Neuron (in vitro differentiated cells): ENCODE measurements around the gene GALM.

Source experiments
- H2AFZ ChIP-seq: one replicate; pipeline ENCODE4 v1.6.1; 2013; ENCODE audit warnings: low read depth, mild to moderate bottlenecking, inconsistent platforms, low read length, moderate library complexity
- H3K27me3 ChIP-seq: one replicate; pipeline ENCODE4 v1.6.1; 2013; ENCODE audit warnings: low read length; ENCODE audit not compliant: insufficient read depth
- H3K36me3 ChIP-seq: one replicate; pipeline ENCODE4 v1.6.1; 2013; ENCODE audit warnings: low read length; ENCODE audit not compliant: insufficient read depth
- H3K4me1 ChIP-seq: one replicate; pipeline ENCODE4 v1.6.1; 2013; ENCODE audit warnings: low read length; ENCODE audit not compliant: insufficient read depth
- H3K4me3 ChIP-seq: 2 replicates; pipeline ENCODE4 v1.5.1; 2013; ENCODE audit warnings: mild to moderate bottlenecking, low read length, moderate library complexity
- H3K9me3 ChIP-seq: one replicate; pipeline ENCODE4 v1.6.1; 2013; ENCODE audit warnings: low read length

Gene GALM

DNA sequence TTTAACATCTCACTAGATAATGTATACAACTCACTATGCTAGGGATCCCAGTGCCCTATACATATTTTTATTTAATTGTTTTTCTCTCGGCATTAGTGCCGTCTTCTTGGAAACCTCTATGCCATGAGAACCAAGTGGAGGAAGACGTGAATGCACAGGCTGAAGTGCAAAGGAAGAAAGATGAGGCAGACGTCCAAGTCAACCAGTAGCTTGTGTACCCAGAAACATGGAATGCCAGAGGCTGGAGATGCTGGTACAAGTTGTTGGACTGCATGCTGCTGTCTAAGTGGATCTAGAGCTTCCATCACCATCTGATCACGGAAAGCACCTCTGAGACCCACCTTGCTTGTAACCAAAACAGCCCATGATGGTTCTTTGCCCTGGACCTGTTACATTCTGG is 99.6 kb downstream of the GALM start:
- no peaks in the 10 kb centered on the region for H3K36me3 ChIP-seq
- H3K4me1 ChIP-seq: no peaks in the 10 kb centered on the region
- no peak overlapping the region for H3K4me3 ChIP-seq
- H2AFZ ChIP-seq: no peak overlapping the region
- no peaks in the 10 kb centered on the region for H3K27me3 ChIP-seq
- H3K9me3 ChIP-seq: no peaks in the 10 kb centered on the region

DNA sequence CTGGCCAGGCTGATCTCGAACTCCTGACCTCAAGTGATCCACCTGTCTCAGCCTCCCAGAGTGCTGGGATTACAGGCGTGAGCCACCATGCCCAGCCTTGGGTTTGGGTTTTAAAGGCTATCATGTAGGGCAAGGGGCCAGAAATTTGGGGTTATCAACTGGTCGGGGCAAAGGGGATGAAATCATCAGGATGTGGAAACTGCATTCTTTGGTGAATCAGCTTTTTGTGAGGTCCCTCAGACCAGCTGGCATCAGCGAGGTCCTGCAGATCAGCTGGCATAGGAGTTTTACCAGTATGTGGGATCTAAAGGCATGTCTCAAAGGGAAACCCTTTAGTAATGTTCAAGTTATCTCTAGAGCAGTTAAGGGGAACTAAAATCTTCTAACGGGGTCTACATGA is 105.7 kb downstream of the GALM start:
- Histone ChIP-seq H3K27me3 (no peaks in the 10 kb centered on the region), H2AFZ (no peak overlapping the region), H3K9me3 (no peaks in the 10 kb centered on the region), H3K4me3 (no peak overlapping the region), H3K36me3 (no peaks in the 10 kb centered on the region), H3K4me1 (no peaks in the 10 kb centered on the region)

DNA sequence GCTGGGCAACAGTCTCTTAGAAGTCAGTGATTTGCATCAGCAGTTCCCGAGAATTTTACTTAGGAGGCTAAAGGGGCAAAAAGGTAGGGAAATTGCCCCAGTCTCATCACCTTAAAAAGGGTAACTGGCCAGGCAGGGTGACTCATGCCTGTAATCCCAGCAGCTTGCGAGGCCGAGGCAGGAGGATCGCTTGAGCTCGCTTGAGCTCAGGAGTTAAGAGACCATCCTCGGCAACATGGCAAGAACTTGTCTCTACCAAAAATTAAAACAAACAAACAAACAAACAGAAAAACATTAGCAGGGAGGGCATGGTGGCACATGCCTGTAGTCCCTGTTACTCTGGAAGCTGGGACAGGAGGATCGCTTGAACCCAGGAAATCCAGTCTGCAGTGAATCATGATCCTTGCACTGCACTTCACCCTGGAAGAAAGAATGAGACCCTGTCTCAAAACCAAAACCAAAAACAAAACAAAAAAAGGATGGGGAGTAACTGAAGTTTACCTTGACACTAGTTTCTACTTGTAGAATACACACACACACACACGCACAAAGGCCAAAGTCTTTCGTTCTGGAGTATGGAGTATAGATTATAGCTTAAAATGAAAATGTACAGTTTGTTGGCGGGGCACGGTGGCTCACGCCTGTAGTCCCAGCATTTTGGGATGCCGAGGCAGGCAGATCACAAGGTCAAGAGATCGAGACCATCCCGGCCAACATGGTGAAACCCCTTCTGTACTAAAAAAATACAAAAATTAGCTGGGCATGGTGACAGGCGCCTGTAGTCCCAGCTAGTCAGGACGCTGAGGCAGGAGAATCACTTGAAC is 109.4 kb downstream of the GALM start:
- Histone ChIP-seq H3K4me1 (peaks cover 10% of the 10 kb centered on the region), H2AFZ (no peak overlapping the region), H3K9me3 (no peaks in the 10 kb centered on the region), H3K36me3 (peaks cover under 1% of the 10 kb centered on the region), H3K4me3 (no peak overlapping the region), H3K27me3 (no peaks in the 10 kb centered on the region)

DNA sequence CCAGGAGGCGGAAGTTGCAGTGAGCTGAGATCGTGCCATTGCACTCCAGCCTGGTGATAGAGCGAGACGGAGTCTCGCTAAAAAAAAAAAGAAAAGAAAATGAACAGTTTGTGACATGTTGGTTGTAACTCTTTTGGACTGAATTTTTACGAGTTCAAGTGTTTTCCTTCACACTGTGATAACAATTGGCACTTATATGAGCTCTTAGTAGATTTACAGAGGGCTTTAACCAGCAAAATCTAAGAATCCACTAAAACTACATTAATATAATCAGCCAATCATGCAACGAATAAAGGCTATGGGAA is 110.0 kb downstream of the GALM start:
- no peak overlapping the region for H3K4me3 ChIP-seq
- H3K4me1 ChIP-seq: peaks cover 10% of the 10 kb centered on the region
- no peaks in the 10 kb centered on the region for H3K9me3 ChIP-seq
- H3K27me3 ChIP-seq: no peaks in the 10 kb centered on the region
- no peak overlapping the region for H2AFZ ChIP-seq
- H3K36me3 ChIP-seq: peaks cover 3% of the 10 kb centered on the region

DNA sequence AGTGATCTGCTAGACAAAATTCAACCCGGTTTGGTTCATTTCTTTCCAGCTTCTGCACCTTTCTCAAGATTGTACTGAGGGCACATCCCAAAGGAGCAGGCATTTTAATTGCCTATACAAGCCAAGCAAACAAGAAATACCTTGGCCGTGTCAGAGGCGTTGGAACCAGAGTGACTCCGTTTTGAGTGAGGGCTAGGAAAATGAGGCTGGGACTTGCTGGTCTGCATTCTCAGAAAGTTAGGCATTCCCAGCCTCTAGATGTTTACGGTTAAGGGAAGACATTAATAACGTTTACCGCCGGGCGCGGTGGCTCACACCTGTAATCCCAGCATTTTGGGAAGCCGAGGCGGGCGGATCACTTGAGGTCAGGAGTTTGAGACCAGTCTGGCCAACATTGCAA is 110.6 kb downstream of the GALM start:
- no peak overlapping the region for H2AFZ ChIP-seq

DNA sequence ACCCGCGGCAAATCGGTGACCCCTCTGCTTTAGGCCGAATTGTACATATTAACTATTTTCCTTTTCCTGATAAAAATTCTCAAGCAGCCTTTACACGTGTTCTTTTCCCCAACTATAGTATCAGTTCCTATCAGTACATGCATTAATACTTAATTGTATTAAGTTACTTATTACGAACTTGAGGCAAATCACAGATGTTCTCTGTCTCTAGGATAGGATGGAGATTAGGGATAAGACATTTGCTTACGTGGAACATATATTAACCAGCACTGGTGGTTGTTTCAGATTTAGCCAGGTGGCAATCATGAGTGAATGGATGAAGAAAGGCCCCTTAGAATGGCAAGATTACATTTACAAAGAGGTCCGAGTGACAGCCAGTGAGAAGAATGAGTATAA is 112.8 kb downstream of the GALM start:
- no peaks in the 10 kb centered on the region for H3K27me3 ChIP-seq
- H2AFZ ChIP-seq: peak overlapping the region; percentile 89
- peaks cover 10% of the 10 kb centered on the region for H3K4me1 ChIP-seq
- no peaks in the 10 kb centered on the region for H3K9me3 ChIP-seq
- H3K4me3 ChIP-seq: peak overlapping the region; percentile 94
- peaks cover 12% of the 10 kb centered on the region for H3K36me3 ChIP-seq

More for the DNA sequence above, 110.6 kb downstream of the GALM start:
- no peaks in the 10 kb centered on the region for H3K9me3 ChIP-seq
- peaks cover 10% of the 10 kb centered on the region for H3K4me1 ChIP-seq
- no peaks in the 10 kb centered on the region for H3K27me3 ChIP-seq
- peaks cover 8% of the 10 kb centered on the region for H3K36me3 ChIP-seq
- no peak overlapping the region for H3K4me3 ChIP-seq

DNA sequence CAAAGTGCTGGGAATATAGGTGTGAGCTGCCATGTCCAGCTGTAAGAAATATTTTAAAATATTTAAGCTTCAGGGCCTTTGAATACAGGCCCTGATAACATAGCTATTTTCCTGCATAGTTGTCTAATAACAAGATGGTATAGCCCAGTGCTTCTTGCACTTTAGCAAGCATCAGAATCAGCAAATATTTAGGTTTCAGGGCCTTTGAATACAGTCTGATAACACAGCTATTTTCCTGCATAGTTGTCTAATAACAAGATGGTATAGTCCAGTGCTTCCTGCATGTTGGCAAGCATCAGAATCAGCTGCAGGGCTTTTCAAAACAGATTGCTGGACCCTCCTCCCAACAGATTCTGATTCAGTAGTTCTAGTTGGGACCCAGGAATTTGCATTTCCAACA is 117.7 kb downstream of the GALM start:
- no peaks in the 10 kb centered on the region for H3K9me3 ChIP-seq
- H3K36me3 ChIP-seq: peaks cover 12% of the 10 kb centered on the region
- no peaks in the 10 kb centered on the region for H3K27me3 ChIP-seq
- no peak overlapping the region for H3K4me3 ChIP-seq
- peaks cover 8% of the 10 kb centered on the region for H3K4me1 ChIP-seq
- H2AFZ ChIP-seq: no peak overlapping the region
